GM12872 (cell line): ENCODE data around the gene KCTD15.

ENCODE experiments used
- CTCF ChIP-seq: IDR thresholded peaks from 3 replicates; pipeline ENCODE4 v1.5.1; 2011; ENCODE audit warnings: low read depth, mild to moderate bottlenecking, low read length, moderate library complexity; ENCODE audit not compliant: insufficient read depth

KCTD15 gene

GRCh38 chr19:33779849-33780248 lies 16.8 kb upstream of the KCTD15 start:
- TF ChIP-seq CTCF, result no peak

GRCh38 chr19:33780251-33780650 lies 16.4 kb upstream of the KCTD15 start:
- TF ChIP-seq CTCF, result no peak

GRCh38 chr19:33780746-33781145 lies 15.9 kb upstream of the KCTD15 start:
- no peak for TF ChIP-seq CTCF

GRCh38 chr19:33781415-33781935 lies 15.2 kb upstream of the KCTD15 start:
- no peak for TF ChIP-seq CTCF

GRCh38 chr19:33781996-33782395 lies 14.7 kb upstream of the KCTD15 start:
- no peak for TF ChIP-seq CTCF

GRCh38 chr19:33784432-33784831 lies 12.2 kb upstream of the KCTD15 start:
- TF ChIP-seq CTCF, result no peak

- no peak for TF ChIP-seq CTCF
These were observed 10.9 kb upstream of the KCTD15 start for GRCh38 chr19:33785795-33786194.
